ENCODE results near the gene SPECC1. TPM values are rescaled to one million over a fixed set of nuclear protein-coding genes. Genes with fewer than 3 reads are reported as not detected.

Gene SPECC1
- total RNA-seq, 1 experiment from 2014 or later, result 43.5 TPM

- Histone ChIP-seq H3K36me3 (ENCODE audit: control insufficient read depth in 1 of 2, insufficient read depth in 2 of 2, low read length in 2 of 2) (no peaks in the 10 kb centered on the region), H3K27ac (ENCODE audit: low read depth, low read length) (no peak overlapping the region), H2AFZ (ENCODE audit: low read depth, low read length, poor library complexity, severe bottlenecking) (no peak overlapping the region), H3K9ac (ENCODE audit: low read length) (no peak overlapping the region), H3K9me2 (ENCODE audit: insufficient read depth) (no peaks in the 10 kb centered on the region), H3K27me3 (ENCODE audit: insufficient read depth, low read length) (no peaks in the 10 kb centered on the region), H3K4me1 (ENCODE audit: control insufficient read depth in 1 of 2, insufficient read depth in 2 of 2, low read length in 2 of 2) (no peaks in the 10 kb centered on the region), H3K9me3 (ENCODE audit: control insufficient read depth in 1 of 2, insufficient read depth in 1 of 2, low read depth in 1 of 2, low read length in 2 of 2) (no peaks in the 10 kb centered on the region), H3K79me2 (ENCODE audit: insufficient read depth, low read length) (no peaks in the 10 kb centered on the region), H3K4me3 (replicated peaks in 1 of 2; ENCODE audit: low read depth in 1 of 2, low read length in 2 of 2) (no peak overlapping the region), H4K20me1 (ENCODE audit: insufficient read depth) (no peaks in the 10 kb centered on the region), H3K4me2 (ENCODE audit: low read length) (no peak overlapping the region)
- intact Hi-C loops (cut with micrococcal nuclease), result no loop called here
- RAD21 ChIA-PET (ENCODE audit: low non-redundant PET in 1 of 2, low total read pairs in 2 of 2, uncharacterized antibody in 2 of 2, unreplicated experiment in 2 of 2), result no interaction called here
- no peak for TF ChIP-seq POLR2A (IDR thresholded peaks at IDR 0.05; ENCODE audit: borderline replicate concordance, extremely low read depth, insufficient read depth, insufficient read length)
- no peak for TF ChIP-seq CEBPB (IDR thresholded peaks at IDR 0.05; ENCODE audit: low read depth)
- TF ChIP-seq YY1 (IDR thresholded peaks at IDR 0.05; ENCODE audit: extremely low read depth, insufficient replicate concordance, low read depth, low read length), result no peak
- no peak for TF ChIP-seq ATF3 (IDR thresholded peaks at IDR 0.05)
- no peak for TF ChIP-seq SRF (IDR thresholded peaks at IDR 0.05; ENCODE audit: low read depth)
- TF ChIP-seq REST (IDR thresholded peaks at IDR 0.05; ENCODE audit: low read depth), result no peak
- no peak for TF ChIP-seq ELF1 (IDR thresholded peaks at IDR 0.05; ENCODE audit: borderline replicate concordance, low read depth)
- TF ChIP-seq CTCF (IDR thresholded peaks at IDR 0.05 in 2 of 3, conservative IDR thresholded peaks at IDR 0.05 in 1 of 3; ENCODE audit: borderline replicate concordance in 1 of 3, insufficient read depth in 1 of 3, low read depth in 2 of 3, low read length in 2 of 3), result no peak
- no peak for TF ChIP-seq EGR1 (IDR thresholded peaks at IDR 0.05; ENCODE audit: low read depth)
- TF ChIP-seq EZH2 (IDR thresholded peaks at IDR 0.05), result no peak
- TF ChIP-seq POLR2AphosphoS5 (IDR thresholded peaks at IDR 0.05; ENCODE audit: low read depth, low read length), result no peak
- TF ChIP-seq, protein P1, sequence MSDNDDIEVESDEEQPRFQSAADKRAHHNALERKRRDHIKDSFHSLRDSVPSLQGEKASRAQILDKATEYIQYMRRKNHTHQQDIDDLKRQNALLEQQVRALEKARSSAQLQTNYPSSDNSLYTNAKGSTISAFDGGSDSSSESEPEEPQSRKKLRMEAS (IDR thresholded peaks at IDR 0.05), result no peak
- TF ChIP-seq SIN3A (IDR thresholded peaks at IDR 0.05; ENCODE audit: low read depth), result no peak
- TF ChIP-seq JUND (IDR thresholded peaks at IDR 0.05), result no peak
- no peak for TF ChIP-seq EZH2phosphoT487 (IDR thresholded peaks at IDR 0.05; ENCODE audit: borderline replicate concordance)
- TF ChIP-seq, protein P2, sequence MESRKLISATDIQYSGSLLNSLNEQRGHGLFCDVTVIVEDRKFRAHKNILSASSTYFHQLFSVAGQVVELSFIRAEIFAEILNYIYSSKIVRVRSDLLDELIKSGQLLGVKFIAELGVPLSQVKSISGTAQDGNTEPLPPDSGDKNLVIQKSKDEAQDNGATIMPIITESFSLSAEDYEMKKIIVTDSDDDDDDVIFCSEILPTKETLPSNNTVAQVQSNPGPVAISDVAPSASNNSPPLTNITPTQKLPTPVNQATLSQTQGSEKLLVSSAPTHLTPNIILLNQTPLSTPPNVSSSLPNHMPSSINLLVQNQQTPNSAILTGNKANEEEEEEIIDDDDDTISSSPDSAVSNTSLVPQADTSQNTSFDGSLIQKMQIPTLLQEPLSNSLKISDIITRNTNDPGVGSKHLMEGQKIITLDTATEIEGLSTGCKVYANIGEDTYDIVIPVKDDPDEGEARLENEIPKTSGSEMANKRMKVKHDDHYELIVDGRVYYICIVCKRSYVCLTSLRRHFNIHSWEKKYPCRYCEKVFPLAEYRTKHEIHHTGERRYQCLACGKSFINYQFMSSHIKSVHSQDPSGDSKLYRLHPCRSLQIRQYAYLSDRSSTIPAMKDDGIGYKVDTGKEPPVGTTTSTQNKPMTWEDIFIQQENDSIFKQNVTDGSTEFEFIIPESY (IDR thresholded peaks at IDR 0.05; ENCODE audit: extremely low read depth, insufficient replicate concordance, low read length), result no peak
- DNase-seq (ENCODE audit: low read depth, low spot score) (no peak), ATAC-seq (no peak)
- POLR2A ChIA-PET, result no interaction called here
- no TSS peak for BruUV-seq (replicated peaks)
- CTCF ChIA-PET, result no interaction called here
Measured at GRCh38 chr17:20293501-20293900, 284.3 kb downstream of the SPECC1 start.

Data from HCT116 (cell line).